Fibroblast of lung (primary cell): ENCODE results near the gene ATP2B3. TPM values are rescaled to one million over a fixed set of nuclear protein-coding genes. Genes with fewer than 3 reads are reported as not detected.

Source experiments
- DNase-seq, 2 donors: peaks; one replicate each; pipeline versions ENCODE4 v3.0.0 to v3.0.0-alpha.2; 2010; ENCODE audit warnings: low read depth in 2 of 2
- H2AFZ ChIP-seq: 2 replicates; pipeline ENCODE4 v1.5.1; 2012; ENCODE audit warnings: low read length, control low read depth, inconsistent platforms
- H3K27ac ChIP-seq: 2 replicates; pipeline ENCODE4 v1.5.1; 2011; ENCODE audit warnings: low read length, control low read depth; ENCODE audit not compliant: insufficient read depth
- H3K27me3 ChIP-seq: 2 replicates; pipeline ENCODE4 v1.5.1; 2011; ENCODE audit warnings: mild to moderate bottlenecking, low read length; ENCODE audit not compliant: control insufficient read depth, insufficient read depth
- H3K36me3 ChIP-seq: 2 replicates; pipeline ENCODE4 v1.5.1; 2011; ENCODE audit warnings: low read length; ENCODE audit not compliant: control insufficient read depth, insufficient read depth
- H3K4me1 ChIP-seq: 2 replicates; pipeline ENCODE4 v1.5.1; 2011; ENCODE audit warnings: low read length; ENCODE audit not compliant: control insufficient read depth, insufficient read depth; ENCODE audit errors: extremely low read depth
- H3K4me2 ChIP-seq: 2 replicates; pipeline ENCODE4 v1.5.1; 2011; ENCODE audit warnings: low read length, control low read depth; ENCODE audit not compliant: insufficient read depth; ENCODE audit errors: extremely low read depth
- H3K4me3 ChIP-seq, 4 experiments: fragments of 200-600 bp in 1 of 4; sonication (generic) in 1 of 4; replicated peaks in 1 of 4; 2 replicates each; pipeline ENCODE4 v1.5.1; 2011 to 2016; ENCODE audit warnings: low read length in 4 of 4, low read depth in 3 of 4, mild to moderate bottlenecking in 3 of 4, control low read depth in 2 of 4, inconsistent platforms in 1 of 4, mixed read lengths in 1 of 4; ENCODE audit not compliant: insufficient read depth in 1 of 4; ENCODE audit errors: control extremely low read depth in 1 of 4
- H3K79me2 ChIP-seq: 2 replicates; pipeline ENCODE4 v1.5.1; 2012; ENCODE audit warnings: mild to moderate bottlenecking, low read length, inconsistent platforms; ENCODE audit not compliant: control insufficient read depth, insufficient read depth
- H3K9ac ChIP-seq: 2 replicates; pipeline ENCODE4 v1.5.1; 2011; ENCODE audit warnings: mild to moderate bottlenecking, low read length, control low read depth; ENCODE audit not compliant: insufficient read depth
- H3K9me3 ChIP-seq: 2 replicates; pipeline ENCODE4 v1.5.1; 2012; ENCODE audit warnings: low read depth, low read length; ENCODE audit not compliant: control insufficient read depth, insufficient read depth
- H4K20me1 ChIP-seq: 2 replicates; pipeline ENCODE4 v1.5.1; 2011; ENCODE audit warnings: low read length; ENCODE audit not compliant: control insufficient read depth, insufficient read depth; ENCODE audit errors: extremely low read depth
- EZH2 ChIP-seq: IDR thresholded peaks from 2 replicates; pipeline ENCODE4 v1.5.1; 2012; ENCODE audit warnings: low read length, control low read depth, mild to moderate bottlenecking; ENCODE audit errors: missing control alignments
- polyA plus RNA-seq, 2 donors: library from polyadenylated mRNA; depleted of rRNA in 1 of 2; stranded (reverse) in 1 of 2; unstranded in 1 of 2; fragments of >200 nt; gene quantifications; 2 replicates each; pipeline ENCODE4 v1.2.1, GENCODE V29; 2011 to 2012; ENCODE audit warnings: missing spikeins in 1 of 2
- total RNA-seq: library from RNA; depleted of rRNA; stranded (reverse); fragments of >200 nt; gene quantifications from 2 replicates; pipeline ENCODE4 v1.2.1, GENCODE V29; 2014
- TF ChIP-seq, protein P1 (sequence below), 2 donors: IDR thresholded peaks in 1 of 2; conservative IDR thresholded peaks in 1 of 2; 1 replicate in 1 of 2; 2 replicates in 1 of 2; pipeline ENCODE4 v1.5.1; 2011 to 2012; ENCODE audit warnings: low read length in 2 of 2, control low read depth in 1 of 2, inconsistent platforms in 1 of 2, low read depth in 1 of 2, mild to moderate bottlenecking in 1 of 2

ATP2B3 gene
- total and polyA plus RNA-seq, 2 donors (not counting 1 experiment from before 2014, with no cell fraction given) = not detected

DNA sequence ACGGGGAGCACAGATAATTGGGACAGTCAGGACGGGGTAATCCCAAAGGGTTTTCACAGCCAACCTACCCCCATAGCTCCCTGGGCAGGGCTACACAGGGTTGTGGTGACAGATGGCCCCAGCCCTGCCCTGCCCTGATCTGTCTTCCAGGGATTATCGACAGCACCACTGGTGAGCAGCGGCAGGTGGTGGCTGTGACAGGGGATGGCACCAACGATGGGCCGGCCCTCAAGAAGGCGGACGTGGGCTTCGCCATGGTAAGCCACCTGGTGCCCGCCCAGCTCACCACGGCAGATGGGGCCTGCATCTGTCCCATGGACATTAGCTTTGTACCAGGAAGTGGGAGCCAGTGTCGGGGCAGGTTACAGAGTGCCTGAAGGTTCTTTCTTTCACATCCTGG, 39.3 kb downstream of the ATP2B3 start:
- Histone ChIP-seq H3K4me1 (no peaks in the 10 kb centered on the region), H3K4me3 (no peak overlapping the region), H3K4me2 (no peak overlapping the region), H4K20me1 (no peaks in the 10 kb centered on the region), H3K27me3 (no peaks in the 10 kb centered on the region), H3K9ac (no peak overlapping the region), H3K79me2 (no peaks in the 10 kb centered on the region), H3K36me3 (no peaks in the 10 kb centered on the region), H2AFZ (no peak overlapping the region), H3K9me3 (no peaks in the 10 kb centered on the region), H3K27ac (no peak overlapping the region)
- TF ChIP-seq, protein P1, sequence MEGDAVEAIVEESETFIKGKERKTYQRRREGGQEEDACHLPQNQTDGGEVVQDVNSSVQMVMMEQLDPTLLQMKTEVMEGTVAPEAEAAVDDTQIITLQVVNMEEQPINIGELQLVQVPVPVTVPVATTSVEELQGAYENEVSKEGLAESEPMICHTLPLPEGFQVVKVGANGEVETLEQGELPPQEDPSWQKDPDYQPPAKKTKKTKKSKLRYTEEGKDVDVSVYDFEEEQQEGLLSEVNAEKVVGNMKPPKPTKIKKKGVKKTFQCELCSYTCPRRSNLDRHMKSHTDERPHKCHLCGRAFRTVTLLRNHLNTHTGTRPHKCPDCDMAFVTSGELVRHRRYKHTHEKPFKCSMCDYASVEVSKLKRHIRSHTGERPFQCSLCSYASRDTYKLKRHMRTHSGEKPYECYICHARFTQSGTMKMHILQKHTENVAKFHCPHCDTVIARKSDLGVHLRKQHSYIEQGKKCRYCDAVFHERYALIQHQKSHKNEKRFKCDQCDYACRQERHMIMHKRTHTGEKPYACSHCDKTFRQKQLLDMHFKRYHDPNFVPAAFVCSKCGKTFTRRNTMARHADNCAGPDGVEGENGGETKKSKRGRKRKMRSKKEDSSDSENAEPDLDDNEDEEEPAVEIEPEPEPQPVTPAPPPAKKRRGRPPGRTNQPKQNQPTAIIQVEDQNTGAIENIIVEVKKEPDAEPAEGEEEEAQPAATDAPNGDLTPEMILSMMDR (conservative IDR thresholded peaks at IDR 0.05 in 1 of 2, IDR thresholded peaks at IDR 0.05 in 1 of 2; ENCODE audit: low read depth in 1 of 2, low read length in 2 of 2) = no peak
- TF ChIP-seq EZH2 = no peak
- DNase-seq = no peak

DNA sequence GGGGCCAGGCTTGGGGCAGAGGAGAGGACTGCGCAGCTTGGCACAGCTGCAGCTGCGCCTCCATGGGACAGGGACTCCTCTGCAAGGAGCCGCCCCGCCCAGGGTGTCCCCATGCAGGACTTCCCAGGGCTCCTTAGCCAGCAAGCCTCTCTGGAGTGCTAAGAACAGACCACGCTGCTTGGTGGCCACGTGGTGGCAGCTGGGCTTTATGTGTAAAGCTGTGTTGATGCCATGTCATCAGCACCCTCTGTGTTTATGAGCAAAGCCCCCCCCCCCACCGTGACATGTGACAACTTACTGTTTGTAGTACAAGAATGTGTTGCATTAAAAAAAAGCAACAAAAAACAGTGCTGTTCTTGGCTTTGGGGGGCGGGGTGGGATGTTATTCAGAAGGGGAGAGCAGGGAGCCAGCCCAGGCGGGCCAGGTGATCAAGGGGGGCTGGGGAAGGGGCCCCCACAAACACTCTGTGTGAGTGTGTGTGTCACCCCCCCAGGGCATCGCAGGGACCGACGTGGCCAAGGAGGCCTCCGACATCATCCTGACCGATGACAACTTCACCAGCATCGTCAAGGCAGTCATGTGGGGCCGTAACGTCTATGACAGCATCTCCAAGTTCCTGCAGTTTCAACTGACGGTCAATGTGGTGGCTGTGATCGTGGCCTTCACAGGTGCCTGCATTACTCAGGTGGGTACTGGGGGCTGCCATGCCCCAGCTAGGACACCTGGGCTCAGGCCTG, 40.3 kb downstream of the ATP2B3 start:
- H4K20me1 ChIP-seq = no peaks in the 10 kb centered on the region
- H3K36me3 ChIP-seq = no peaks in the 10 kb centered on the region
- TF ChIP-seq, protein P1 (conservative IDR thresholded peaks at IDR 0.05 in 1 of 2, IDR thresholded peaks at IDR 0.05 in 1 of 2; ENCODE audit: low read depth in 1 of 2, low read length in 2 of 2) = no peak
- TF ChIP-seq EZH2 = no peak
- no peaks in the 10 kb centered on the region for H3K79me2 ChIP-seq
- H3K4me2 ChIP-seq = no peak overlapping the region
- no peak overlapping the region for H3K27ac ChIP-seq
- no peaks in the 10 kb centered on the region for H3K27me3 ChIP-seq
- H3K4me3 ChIP-seq = no peak overlapping the region
- no peaks in the 10 kb centered on the region for H3K4me1 ChIP-seq
- no peaks in the 10 kb centered on the region for H3K9me3 ChIP-seq
- H3K9ac ChIP-seq = no peak overlapping the region
- no peak overlapping the region for H2AFZ ChIP-seq
- DNase-seq = no peak

GRCh38 chrX:153560000-153560399, 42.6 kb downstream of the ATP2B3 start:
- TF ChIP-seq, protein P1 (conservative IDR thresholded peaks at IDR 0.05 in 1 of 2, IDR thresholded peaks at IDR 0.05 in 1 of 2; ENCODE audit: low read depth in 1 of 2, low read length in 2 of 2) = no peak
- TF ChIP-seq EZH2 = no peak
- DNase-seq = peak in 1 of 2 donors; percentile 6
- H4K20me1 ChIP-seq = no peaks in the 10 kb centered on the region
- no peak overlapping the region for H2AFZ ChIP-seq
- H3K36me3 ChIP-seq = no peaks in the 10 kb centered on the region
- no peak overlapping the region for H3K27ac ChIP-seq
- H3K4me3 ChIP-seq = no peak overlapping the region
- H3K4me2 ChIP-seq = no peak overlapping the region
- H3K4me1 ChIP-seq = no peaks in the 10 kb centered on the region
- H3K79me2 ChIP-seq = no peaks in the 10 kb centered on the region
- H3K9me3 ChIP-seq = no peaks in the 10 kb centered on the region
- no peaks in the 10 kb centered on the region for H3K27me3 ChIP-seq
- H3K9ac ChIP-seq = no peak overlapping the region
